SK-N-SH (cell line): Measurements from ENCODE around the gene CAGE1. TPM values are rescaled to one million over a fixed set of nuclear protein-coding genes. Genes with fewer than 3 reads are reported as not detected.

Experiments used
- CTCF ChIA-PET: fragments of 300-600, 350-600 bp; formaldehyde crosslinking; extraction: SDS; loops from one replicate; lab custom pipeline; 2021; lab: Yijun Ruan, JAX
- POLR2A ChIA-PET: fragments of 350-600 bp; sonication (Branson Sonifier 250); formaldehyde crosslinking; extraction: SDS; loops from one replicate; lab custom pipeline; 2020; ENCODE audit warnings: antibody characterized with exemption, inconsistent platforms; lab: Yijun Ruan, JAX
- DNase-seq: peaks from one replicate; pipeline ENCODE4 v3.0.0; 2012
- H2AFZ ChIP-seq: fragments of 200-600 bp; sonication (generic); 2 replicates; pipeline ENCODE4 v1.8.1; 2016; ENCODE audit warnings: antibody characterized with exemption, mild to moderate bottlenecking, low read depth
- H3F3A ChIP-seq: fragments of 200-600 bp; sonication (generic); replicated peaks from 2 replicates; pipeline ENCODE3; 2016; ENCODE audit warnings: antibody characterized with exemption, mild to moderate bottlenecking; ENCODE audit not compliant: insufficient read depth
- H3K27ac ChIP-seq, 2 experiments: fragments of 200-500 bp in 1 of 2; fragments of 200-600 bp in 1 of 2; sonication (Bioruptor generic) in 1 of 2; sonication (generic), shearing (Covaris generic) in 1 of 2; 2 replicates each; pipeline versions ENCODE4 v1.5.1 to v1.6.1; 2014 to 2016; ENCODE audit warnings: low read depth in 2 of 2, inconsistent platforms in 1 of 2, low read length in 1 of 2, mild to moderate bottlenecking in 1 of 2, mixed read lengths in 1 of 2
- H3K27me3 ChIP-seq: fragments of 200-600 bp; sonication (generic), shearing (Covaris generic); 2 replicates; pipeline ENCODE4 v1.6.1; 2016; ENCODE audit warnings: mixed run types; ENCODE audit not compliant: insufficient read depth
- H3K36me3 ChIP-seq, 2 experiments: fragments of 200-500 bp in 1 of 2; fragments of 200-600 bp in 1 of 2; sonication (Bioruptor generic) in 1 of 2; sonication (generic) in 1 of 2; replicated peaks in 1 of 2; 2 replicates each; pipeline versions ENCODE3 to v1.5.1; 2014 to 2016; ENCODE audit warnings: low read length in 1 of 2, mild to moderate bottlenecking in 1 of 2; ENCODE audit not compliant: insufficient read depth in 2 of 2, control insufficient read depth in 1 of 2
- H3K4me1 ChIP-seq, 2 experiments: fragments of 200-500 bp in 1 of 2; fragments of 200-600 bp in 1 of 2; sonication (Bioruptor generic) in 1 of 2; sonication (generic), shearing (Covaris generic) in 1 of 2; 2 replicates each; pipeline versions ENCODE4 v1.5.1 to v1.6.1; 2014 to 2016; ENCODE audit warnings: low read depth in 1 of 2, low read length in 1 of 2, mixed run types in 1 of 2; ENCODE audit not compliant: insufficient read depth in 2 of 2, control insufficient read depth in 1 of 2
- H3K4me2 ChIP-seq: fragments of 200-600 bp; sonication (generic), shearing (Covaris generic); 2 replicates; pipeline ENCODE4 v1.6.1; 2017; ENCODE audit warnings: mixed run types
- H3K4me3 ChIP-seq, 2 experiments: fragments of 200-500 bp in 1 of 2; fragments of 200-600 bp in 1 of 2; sonication (Bioruptor generic) in 1 of 2; sonication (generic), shearing (Covaris generic) in 1 of 2; 2 replicates each; pipeline versions ENCODE4 v1.5.1 to v1.8.1; 2014 to 2016; ENCODE audit warnings: low read depth in 2 of 2, inconsistent platforms in 1 of 2, low read length in 1 of 2, mild to moderate bottlenecking in 1 of 2, mixed read lengths in 1 of 2, moderate library complexity in 1 of 2
- H3K79me2 ChIP-seq: fragments of 200-600 bp; sonication (generic); 2 replicates; pipeline ENCODE4 v1.8.1; 2017; ENCODE audit warnings: mild to moderate bottlenecking; ENCODE audit not compliant: insufficient read depth
- H3K9ac ChIP-seq: fragments of 200-600 bp; sonication (generic); 2 replicates; pipeline ENCODE4 v1.6.1; 2017; ENCODE audit warnings: mixed run types
- H3K9me2 ChIP-seq: fragments of 200-600 bp; sonication (generic); 2 replicates; pipeline ENCODE4 v1.6.1; 2017; ENCODE audit warnings: mixed run types
- H3K9me3 ChIP-seq: fragments of 200-600 bp; sonication (generic); 2 replicates; pipeline ENCODE4 v1.6.1; 2017; ENCODE audit warnings: mixed run types, mild to moderate bottlenecking, moderate library complexity
- H4K20me1 ChIP-seq: fragments of 200-600 bp; sonication (generic); 2 replicates; pipeline ENCODE4 v1.6.1; 2017; ENCODE audit warnings: mild to moderate bottlenecking, mixed run types; ENCODE audit not compliant: insufficient read depth
- ELF1 ChIP-seq: IDR thresholded peaks from 2 replicates; pipeline ENCODE4 v1.4.0; 2012
- FOSL2 ChIP-seq: IDR thresholded peaks from 2 replicates; pipeline ENCODE4 v1.4.0; 2012; ENCODE audit warnings: low read depth, mild to moderate bottlenecking, moderate library complexity, borderline replicate concordance
- GABPA ChIP-seq: IDR thresholded peaks from 2 replicates; pipeline ENCODE4 v1.4.0; 2012; ENCODE audit warnings: low read depth, mild to moderate bottlenecking
- GATA2 ChIP-seq: sonication (generic); formaldehyde crosslinking; IDR thresholded peaks from 2 replicates; pipeline ENCODE4 v1.5.0; 2020; ENCODE audit warnings: mild to moderate bottlenecking, missing genetic modification reagents
- MXI1 ChIP-seq: IDR thresholded peaks from 2 replicates; pipeline ENCODE4 v1.6.1; 2012; ENCODE audit warnings: mild to moderate bottlenecking, low read depth, low read length, improper control_type of control experiment
- NFIC ChIP-seq: IDR thresholded peaks from 2 replicates; pipeline ENCODE4 v1.4.0; 2012; ENCODE audit warnings: borderline replicate concordance
- RAD21 ChIP-seq: IDR thresholded peaks from 2 replicates; pipeline ENCODE4 v1.6.1; 2012; ENCODE audit warnings: mild to moderate bottlenecking, low read length
- RCOR1 ChIP-seq: fragments of 150-350 bp; IDR thresholded peaks from 2 replicates; pipeline ENCODE4 v1.6.1; 2017; ENCODE audit warnings: antibody characterized with exemption, low read length
- RXRA ChIP-seq: IDR thresholded peaks from 2 replicates; pipeline ENCODE4 v1.4.0; 2012; ENCODE audit warnings: low read depth, mild to moderate bottlenecking, borderline replicate concordance
- SIN3A ChIP-seq: IDR thresholded peaks from 2 replicates; pipeline ENCODE4 v1.6.1; 2012; ENCODE audit warnings: low read depth, mild to moderate bottlenecking, low read length, moderate library complexity, borderline replicate concordance
- SMC3 ChIP-seq: IDR thresholded peaks from 2 replicates; pipeline ENCODE4 v1.6.1; 2012; ENCODE audit warnings: low read depth, low read length, improper control_type of control experiment
- TCF12 ChIP-seq: IDR thresholded peaks from 2 replicates; pipeline ENCODE4 v1.4.0; 2012
- TEAD4 ChIP-seq: IDR thresholded peaks from 2 replicates; pipeline ENCODE4 v1.4.0; 2012; ENCODE audit warnings: mild to moderate bottlenecking, borderline replicate concordance; ENCODE audit not compliant: insufficient read depth
- YY1 ChIP-seq: IDR thresholded peaks from 2 replicates; pipeline ENCODE4 v1.4.0; 2012; ENCODE audit warnings: low read depth, mild to moderate bottlenecking
- WGBS: methylation state at CpG from one replicate; pipeline ENCODE4 v1.1.6; 2017; ENCODE audit warnings: low lambda C conversion rate; 5-methylcytosine and 5-hydroxymethylcytosine counted together
- polyA plus RNA-seq, 3 experiments: library from polyadenylated mRNA; depleted of rRNA; stranded (reverse); fragments of >200 nt; gene quantifications; 2 replicates each; pipeline ENCODE4 v1.2.3, GENCODE V29; 2012
- TF ChIP-seq, protein P1 (sequence below): IDR thresholded peaks from 2 replicates; pipeline ENCODE4; 2012
- TF ChIP-seq, protein P2 (sequence below): IDR thresholded peaks from 2 replicates; pipeline ENCODE4 v1.4.0; 2012; ENCODE audit warnings: low read depth, borderline replicate concordance
- TF ChIP-seq, protein P3 (sequence below): IDR thresholded peaks from 2 replicates; pipeline ENCODE4 v1.6.1; 2012; ENCODE audit warnings: mild to moderate bottlenecking, low read depth, low read length, moderate library complexity
- TF ChIP-seq, protein P4 (sequence below): IDR thresholded peaks from 2 replicates; pipeline ENCODE4 v1.4.0; 2012; ENCODE audit warnings: low read depth, borderline replicate concordance

Gene CAGE1
- polyA plus RNA-seq, 1 of the 3 experiments (the other 2 are of a cell fraction) = not detected

DNA sequence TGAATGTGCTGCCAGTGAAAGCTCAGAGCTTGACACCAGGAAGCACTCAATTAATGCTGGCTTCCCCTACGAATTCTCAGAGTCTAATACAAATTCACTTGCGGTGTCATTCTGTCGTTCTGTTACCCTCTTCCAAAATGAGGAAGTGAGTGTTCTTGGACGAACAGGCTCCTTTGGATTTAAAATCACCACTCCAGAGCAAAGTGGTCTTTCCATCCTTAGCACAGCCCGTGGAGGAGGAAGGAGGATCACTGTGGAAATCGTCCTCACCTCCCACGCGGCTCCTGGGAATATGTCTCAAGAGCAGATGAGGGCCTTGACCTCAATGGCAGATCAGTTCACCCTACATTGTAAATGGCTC is 41.8 kb upstream of the CAGE1 start:
- H3K27ac ChIP-seq = no peak overlapping the region
- H3K79me2 ChIP-seq = no peaks in the 10 kb centered on the region
- no peaks in the 10 kb centered on the region for H3K36me3 ChIP-seq
- WGBS = 69% methylated on average over 8 of the region's 8 CpGs
- POLR2A ChIA-PET = no interaction called here
- H3K4me1 ChIP-seq = no peaks in the 10 kb centered on the region
- no peaks in the 10 kb centered on the region for H4K20me1 ChIP-seq
- CTCF ChIA-PET = interaction anchor here (1.0 kb wide), 1 partner anchor 8 kb away, joined by 3 read pairs; no protein-coding TSS in a partner anchor
- H3K4me2 ChIP-seq = no peak overlapping the region
- H2AFZ ChIP-seq = no peak overlapping the region
- no peaks in the 10 kb centered on the region for H3F3A ChIP-seq
- no peaks in the 10 kb centered on the region for H3K9me2 ChIP-seq
- H3K9me3 ChIP-seq = no peaks in the 10 kb centered on the region
- DNase-seq = no peak
- TF ChIP-seq NFIC = no peak
- no peak for TF ChIP-seq YY1
- no peak for TF ChIP-seq GABPA
- TF ChIP-seq FOSL2 = no peak
- no peak for TF ChIP-seq MXI1
- no peak for TF ChIP-seq RAD21
- TF ChIP-seq ELF1 = no peak
- TF ChIP-seq GATA2 (CRISPR knock-in tag) = no peak
- TF ChIP-seq, protein P1, sequence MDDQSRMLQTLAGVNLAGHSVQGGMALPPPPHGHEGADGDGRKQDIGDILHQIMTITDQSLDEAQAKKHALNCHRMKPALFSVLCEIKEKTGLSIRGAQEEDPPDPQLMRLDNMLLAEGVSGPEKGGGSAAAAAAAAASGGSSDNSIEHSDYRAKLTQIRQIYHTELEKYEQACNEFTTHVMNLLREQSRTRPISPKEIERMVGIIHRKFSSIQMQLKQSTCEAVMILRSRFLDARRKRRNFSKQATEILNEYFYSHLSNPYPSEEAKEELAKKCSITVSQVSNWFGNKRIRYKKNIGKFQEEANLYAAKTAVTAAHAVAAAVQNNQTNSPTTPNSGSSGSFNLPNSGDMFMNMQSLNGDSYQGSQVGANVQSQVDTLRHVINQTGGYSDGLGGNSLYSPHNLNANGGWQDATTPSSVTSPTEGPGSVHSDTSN = no peak
- TF ChIP-seq SIN3A = no peak
- TF ChIP-seq RXRA = no peak
- TF ChIP-seq, protein P2, sequence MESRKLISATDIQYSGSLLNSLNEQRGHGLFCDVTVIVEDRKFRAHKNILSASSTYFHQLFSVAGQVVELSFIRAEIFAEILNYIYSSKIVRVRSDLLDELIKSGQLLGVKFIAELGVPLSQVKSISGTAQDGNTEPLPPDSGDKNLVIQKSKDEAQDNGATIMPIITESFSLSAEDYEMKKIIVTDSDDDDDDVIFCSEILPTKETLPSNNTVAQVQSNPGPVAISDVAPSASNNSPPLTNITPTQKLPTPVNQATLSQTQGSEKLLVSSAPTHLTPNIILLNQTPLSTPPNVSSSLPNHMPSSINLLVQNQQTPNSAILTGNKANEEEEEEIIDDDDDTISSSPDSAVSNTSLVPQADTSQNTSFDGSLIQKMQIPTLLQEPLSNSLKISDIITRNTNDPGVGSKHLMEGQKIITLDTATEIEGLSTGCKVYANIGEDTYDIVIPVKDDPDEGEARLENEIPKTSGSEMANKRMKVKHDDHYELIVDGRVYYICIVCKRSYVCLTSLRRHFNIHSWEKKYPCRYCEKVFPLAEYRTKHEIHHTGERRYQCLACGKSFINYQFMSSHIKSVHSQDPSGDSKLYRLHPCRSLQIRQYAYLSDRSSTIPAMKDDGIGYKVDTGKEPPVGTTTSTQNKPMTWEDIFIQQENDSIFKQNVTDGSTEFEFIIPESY = no peak
- TF ChIP-seq, protein P3, sequence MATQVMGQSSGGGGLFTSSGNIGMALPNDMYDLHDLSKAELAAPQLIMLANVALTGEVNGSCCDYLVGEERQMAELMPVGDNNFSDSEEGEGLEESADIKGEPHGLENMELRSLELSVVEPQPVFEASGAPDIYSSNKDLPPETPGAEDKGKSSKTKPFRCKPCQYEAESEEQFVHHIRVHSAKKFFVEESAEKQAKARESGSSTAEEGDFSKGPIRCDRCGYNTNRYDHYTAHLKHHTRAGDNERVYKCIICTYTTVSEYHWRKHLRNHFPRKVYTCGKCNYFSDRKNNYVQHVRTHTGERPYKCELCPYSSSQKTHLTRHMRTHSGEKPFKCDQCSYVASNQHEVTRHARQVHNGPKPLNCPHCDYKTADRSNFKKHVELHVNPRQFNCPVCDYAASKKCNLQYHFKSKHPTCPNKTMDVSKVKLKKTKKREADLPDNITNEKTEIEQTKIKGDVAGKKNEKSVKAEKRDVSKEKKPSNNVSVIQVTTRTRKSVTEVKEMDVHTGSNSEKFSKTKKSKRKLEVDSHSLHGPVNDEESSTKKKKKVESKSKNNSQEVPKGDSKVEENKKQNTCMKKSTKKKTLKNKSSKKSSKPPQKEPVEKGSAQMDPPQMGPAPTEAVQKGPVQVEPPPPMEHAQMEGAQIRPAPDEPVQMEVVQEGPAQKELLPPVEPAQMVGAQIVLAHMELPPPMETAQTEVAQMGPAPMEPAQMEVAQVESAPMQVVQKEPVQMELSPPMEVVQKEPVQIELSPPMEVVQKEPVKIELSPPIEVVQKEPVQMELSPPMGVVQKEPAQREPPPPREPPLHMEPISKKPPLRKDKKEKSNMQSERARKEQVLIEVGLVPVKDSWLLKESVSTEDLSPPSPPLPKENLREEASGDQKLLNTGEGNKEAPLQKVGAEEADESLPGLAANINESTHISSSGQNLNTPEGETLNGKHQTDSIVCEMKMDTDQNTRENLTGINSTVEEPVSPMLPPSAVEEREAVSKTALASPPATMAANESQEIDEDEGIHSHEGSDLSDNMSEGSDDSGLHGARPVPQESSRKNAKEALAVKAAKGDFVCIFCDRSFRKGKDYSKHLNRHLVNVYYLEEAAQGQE = no peak
- TF ChIP-seq SMC3 = no peak
- TF ChIP-seq TEAD4 = no peak
- TF ChIP-seq, protein P4, sequence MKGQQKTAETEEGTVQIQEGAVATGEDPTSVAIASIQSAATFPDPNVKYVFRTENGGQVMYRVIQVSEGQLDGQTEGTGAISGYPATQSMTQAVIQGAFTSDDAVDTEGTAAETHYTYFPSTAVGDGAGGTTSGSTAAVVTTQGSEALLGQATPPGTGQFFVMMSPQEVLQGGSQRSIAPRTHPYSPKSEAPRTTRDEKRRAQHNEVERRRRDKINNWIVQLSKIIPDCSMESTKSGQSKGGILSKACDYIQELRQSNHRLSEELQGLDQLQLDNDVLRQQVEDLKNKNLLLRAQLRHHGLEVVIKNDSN = no peak
- TF ChIP-seq RCOR1 = no peak
- TF ChIP-seq TCF12 = no peak
- TF ChIP-seq, all 33 proteins: peak for 0
- Histone ChIP-seq H3K4me3 (no peak overlapping the region), H3K9ac (no peak overlapping the region), H3K27me3 (no peaks in the 10 kb centered on the region)
